GM19397 (cell line): ENCODE results near the gene NFATC2.
"Not testable (repeated sequence)": the region's sequence is repeated elsewhere in the genome, so short reads cannot be mapped to it uniquely, and the experiment has no call there.

Experiments
- ATAC-seq: cut with Tn5 transposase; IDR thresholded peaks from one replicate; pipeline ENCODE4 v1.9.1; 2021; ENCODE audit warnings: mild to moderate bottlenecking, moderate library complexity; ENCODE audit not compliant: unreplicated experiment

NFATC2 gene

GRCh38 chr20:51495921-51496545 lies 46.5 kb downstream of the NFATC2 start:
- no peak for ATAC-seq

GRCh38 chr20:51495291-51495690 lies 47.2 kb downstream of the NFATC2 start:
- ATAC-seq: no peak

- ATAC-seq: no peak
Measured at GRCh38 chr20:51494241-51495110, 48.0 kb downstream of the NFATC2 start.

- no peak for ATAC-seq
Measured at GRCh38 chr20:51493346-51493791, 49.1 kb downstream of the NFATC2 start.

- ATAC-seq: no peak
Measured at GRCh38 chr20:51492167-51493092, 50.1 kb downstream of the NFATC2 start.

DNA sequence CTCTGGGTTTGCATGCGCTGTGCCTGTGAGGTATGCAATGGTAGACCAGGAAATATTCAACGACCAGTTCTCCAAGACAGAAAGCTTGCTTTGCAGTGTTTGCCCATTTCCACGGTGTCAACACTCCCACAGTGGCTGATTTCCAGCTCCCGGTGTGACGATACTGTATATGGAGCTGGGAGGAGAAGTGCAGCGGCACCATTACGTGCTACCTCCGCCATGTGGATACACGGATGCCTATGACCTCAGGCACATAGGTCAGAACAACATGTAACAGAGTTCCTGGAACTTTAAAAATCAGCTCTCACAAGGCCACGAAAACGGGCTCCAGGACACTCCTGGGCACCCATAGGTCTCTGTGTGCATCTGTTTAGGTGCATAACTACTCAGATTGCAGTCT lies 51.1 kb downstream of the NFATC2 start:
- no peak for ATAC-seq

GRCh38 chr20:51490635-51491034 lies 51.9 kb downstream of the NFATC2 start:
- no peak for ATAC-seq

GRCh38 chr20:51489611-51490010 lies 52.9 kb downstream of the NFATC2 start:
- no peak for ATAC-seq

DNA sequence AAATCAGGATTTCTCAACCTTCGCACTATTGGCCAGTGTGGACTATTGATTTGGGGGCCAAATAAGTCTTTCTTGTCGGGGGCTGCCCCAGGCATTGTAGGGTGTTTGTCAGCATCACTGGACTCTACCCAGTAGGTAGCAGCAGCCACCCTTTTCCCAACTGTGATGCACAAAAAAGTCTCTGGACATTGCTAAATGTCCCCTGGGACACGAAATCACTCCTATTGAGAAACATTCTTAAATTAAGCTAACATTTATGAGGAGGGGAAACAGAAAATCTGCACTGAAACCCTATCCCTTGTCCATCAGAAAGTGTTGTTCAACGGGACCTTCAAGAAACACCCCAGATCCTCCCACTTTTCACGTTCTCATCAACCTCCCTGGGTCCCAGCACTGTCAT lies 54.2 kb downstream of the NFATC2 start:
- no peak for ATAC-seq

DNA sequence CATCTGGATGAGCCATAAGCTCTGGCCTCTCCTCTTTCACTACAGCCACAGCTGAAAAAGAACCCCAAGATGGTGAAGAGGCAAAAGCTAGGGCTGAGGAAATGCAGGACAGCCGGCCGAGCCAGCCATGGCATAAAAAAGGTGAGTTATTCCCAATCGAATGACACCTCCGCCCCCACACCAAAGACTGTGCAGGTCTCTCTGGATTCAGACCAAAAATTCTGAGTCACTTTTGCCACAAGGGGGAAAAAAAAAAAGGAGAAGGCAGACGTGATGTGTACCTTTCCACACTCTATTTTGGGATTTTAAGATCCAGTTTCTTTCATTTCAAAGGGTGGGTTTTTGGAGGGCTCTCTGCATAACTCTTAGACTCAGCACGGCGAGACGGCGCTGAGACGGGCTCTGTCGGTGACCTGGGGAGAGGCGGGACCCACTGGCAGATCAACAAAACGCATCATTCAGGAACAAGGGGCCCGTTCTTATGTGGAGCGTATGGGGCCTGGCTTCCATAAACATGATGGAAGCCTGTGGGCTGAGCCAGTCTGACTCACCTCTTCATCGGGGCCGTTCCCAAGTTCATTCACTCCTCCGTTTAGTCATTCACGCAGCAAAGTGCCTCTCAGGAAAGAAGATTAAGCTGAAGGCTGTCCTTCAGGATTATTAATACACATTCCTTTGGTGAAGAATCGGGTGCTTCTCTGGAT lies 54.8 kb downstream of the NFATC2 start:
- no peak for ATAC-seq

DNA sequence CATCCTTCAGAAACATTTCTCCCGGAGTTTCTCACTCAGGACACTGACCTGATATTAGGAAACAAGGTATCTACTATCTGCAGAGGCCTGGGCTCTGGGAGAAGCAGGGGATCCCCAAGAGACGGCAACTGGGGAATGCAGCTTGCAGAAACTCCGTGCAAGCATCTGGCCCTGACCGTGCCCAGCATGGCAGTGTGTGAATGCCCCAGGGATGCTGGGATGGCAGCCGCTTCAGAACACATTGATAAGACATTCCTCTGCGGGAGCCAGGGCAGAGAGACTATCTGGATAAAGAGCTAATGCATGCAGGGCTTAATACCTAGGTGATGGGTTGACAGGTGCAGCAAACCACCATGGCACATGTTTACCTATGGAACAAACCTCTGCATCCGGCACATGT lies 55.4 kb downstream of the NFATC2 start:
- ATAC-seq: no peak

- ATAC-seq: no peak
Measured at GRCh38 chr20:51486197-51487005, 56.1 kb downstream of the NFATC2 start.

DNA sequence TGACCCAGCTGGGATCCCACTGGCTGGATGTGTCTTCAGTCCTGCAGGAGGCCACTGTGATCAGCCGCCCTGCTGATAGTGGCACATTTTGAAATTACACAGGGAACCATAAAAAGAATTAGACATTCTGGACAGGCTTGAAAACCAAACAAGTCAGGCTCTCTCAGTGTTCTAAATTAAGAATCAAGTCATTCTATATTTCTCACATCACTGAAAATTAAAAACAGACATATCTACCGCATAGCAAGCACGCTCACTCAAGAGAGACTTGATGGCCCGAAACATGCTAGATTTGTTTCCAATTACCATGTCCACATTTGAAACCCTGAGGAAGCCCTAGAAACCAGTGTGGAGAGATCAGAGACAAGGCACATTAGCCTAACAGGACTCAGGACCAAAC lies 57.7 kb downstream of the NFATC2 start:
- no peak for ATAC-seq

GRCh38 chr20:51484141-51484815 lies 58.2 kb downstream of the NFATC2 start:
- ATAC-seq: no peak

DNA sequence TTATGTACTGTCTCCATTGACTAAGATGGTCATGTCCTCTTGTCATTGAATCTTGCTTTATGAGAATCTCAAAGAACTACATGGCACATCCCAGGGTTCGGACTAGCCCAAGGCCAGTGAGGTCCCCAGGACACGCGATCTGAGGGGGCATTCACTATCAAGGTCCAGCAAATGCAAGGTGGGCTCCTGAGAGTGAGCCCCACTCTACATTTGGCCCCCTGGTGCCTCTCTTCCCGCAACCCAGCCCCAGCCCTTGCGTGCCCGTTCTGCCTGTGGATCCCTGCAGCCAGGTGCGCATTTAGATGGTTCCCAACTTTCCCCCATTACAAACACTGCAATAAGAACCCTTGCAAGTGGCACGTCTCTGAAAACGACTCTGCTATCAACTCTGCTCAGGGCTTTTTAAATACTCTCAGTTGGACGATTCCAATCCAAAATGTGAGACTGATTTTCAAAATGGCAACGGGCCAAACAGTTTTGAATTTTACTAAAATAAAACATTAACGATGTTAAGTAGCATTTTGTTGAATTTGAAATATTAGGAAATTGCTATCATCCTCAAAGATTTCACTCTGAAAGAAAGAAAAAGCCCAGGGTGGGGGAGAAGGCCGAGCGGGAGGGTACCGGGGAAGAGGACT lies 59.6 kb downstream of the NFATC2 start:
- ATAC-seq: no peak

GRCh38 chr20:51481341-51481914 lies 61.1 kb downstream of the NFATC2 start:
- ATAC-seq: no peak

GRCh38 chr20:51480507-51481270 lies 61.8 kb downstream of the NFATC2 start:
- peak; percentile 76 for ATAC-seq

DNA sequence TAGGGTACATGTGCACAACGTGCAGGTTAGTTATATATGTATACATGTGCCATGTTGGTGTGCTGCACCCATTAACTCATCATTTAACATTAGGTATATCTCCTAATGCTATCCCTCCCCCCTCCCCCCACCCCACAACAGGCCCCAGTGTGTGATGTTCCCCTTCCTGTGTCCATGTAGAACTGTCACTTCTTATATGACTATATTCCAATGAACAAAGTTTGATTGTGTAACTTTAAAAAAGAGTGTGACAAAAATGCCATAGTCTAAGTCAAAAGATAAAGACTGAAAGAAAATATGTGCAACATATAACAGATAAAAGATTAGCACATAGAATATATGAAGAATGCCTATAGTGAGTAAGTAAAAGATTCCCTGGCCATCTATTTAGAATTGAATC lies 66.4 kb downstream of the NFATC2 start:
- not testable (repeated sequence) for ATAC-seq
